ENCODE measurements around the gene AKR7A3. TPM values are rescaled to one million over a fixed set of nuclear protein-coding genes. Genes with fewer than 3 reads are reported as not detected.
"Not testable (repeated sequence)": the region's sequence is repeated elsewhere in the genome, so short reads cannot be mapped to it uniquely, and the experiment has no call there.

Gene AKR7A3
- total and polyA plus RNA-seq, 7 donors: 0.71 to 110 (median 1.9) TPM

- TF ChIP-seq POLR2A (IDR thresholded peaks at IDR 0.05): no peak
- no peaks in the 10 kb centered on the region for H3K27me3 ChIP-seq
- DNase-seq: no peak
- H3K4me3 ChIP-seq: no peak overlapping the region
- 94 to 96% methylated on average over 5 of the region's 5 CpGs for WGBS, 2 donors
- no peaks in the 10 kb centered on the region for H3K4me1 ChIP-seq
- intact Hi-C loops (cut with DNase I): no loop called here
- H3K27ac ChIP-seq: no peak overlapping the region
- peaks cover 0 to 31% (median 22%) of the 10 kb centered on the region in 4 donors for H3K36me3 ChIP-seq
- H3K9me3 ChIP-seq: no peaks in the 10 kb centered on the region
Observed at GRCh38 chr1:19262744-19263143, 25.8 kb downstream of the AKR7A3 start.

DNA sequence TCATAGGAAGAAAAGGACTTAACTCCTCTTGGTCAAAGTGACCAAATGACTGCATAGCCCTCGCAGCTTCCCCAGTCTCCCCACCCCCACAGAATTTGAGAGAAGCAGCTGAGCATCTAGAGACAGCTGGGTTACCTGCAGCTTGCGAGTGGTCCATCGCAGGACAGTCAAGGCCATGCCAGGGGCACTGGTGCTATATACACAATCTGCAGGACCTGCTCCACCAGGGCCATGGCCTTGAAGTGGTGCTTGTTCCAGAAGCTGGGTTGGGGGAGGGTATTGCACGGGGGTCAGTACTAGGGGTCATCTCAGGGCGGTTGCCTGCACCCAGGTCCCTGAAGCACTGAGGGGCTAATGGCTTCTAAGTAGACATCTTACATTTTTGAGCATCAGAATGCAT, 26.5 kb downstream of the AKR7A3 start:
- peaks cover 0 to 38% (median 27%) of the 10 kb centered on the region in 4 donors for H3K36me3 ChIP-seq
- H3K9me3 ChIP-seq: no peaks in the 10 kb centered on the region
- intact Hi-C loops (cut with DNase I): no loop called here
- TF ChIP-seq EP300 (IDR thresholded peaks at IDR 0.05) (no peak), POLR2A (IDR thresholded peaks at IDR 0.05) (no peak), POLR2AphosphoS5 (IDR thresholded peaks at IDR 0.05) (no peak)
- TF ChIP-seq, protein P1, sequence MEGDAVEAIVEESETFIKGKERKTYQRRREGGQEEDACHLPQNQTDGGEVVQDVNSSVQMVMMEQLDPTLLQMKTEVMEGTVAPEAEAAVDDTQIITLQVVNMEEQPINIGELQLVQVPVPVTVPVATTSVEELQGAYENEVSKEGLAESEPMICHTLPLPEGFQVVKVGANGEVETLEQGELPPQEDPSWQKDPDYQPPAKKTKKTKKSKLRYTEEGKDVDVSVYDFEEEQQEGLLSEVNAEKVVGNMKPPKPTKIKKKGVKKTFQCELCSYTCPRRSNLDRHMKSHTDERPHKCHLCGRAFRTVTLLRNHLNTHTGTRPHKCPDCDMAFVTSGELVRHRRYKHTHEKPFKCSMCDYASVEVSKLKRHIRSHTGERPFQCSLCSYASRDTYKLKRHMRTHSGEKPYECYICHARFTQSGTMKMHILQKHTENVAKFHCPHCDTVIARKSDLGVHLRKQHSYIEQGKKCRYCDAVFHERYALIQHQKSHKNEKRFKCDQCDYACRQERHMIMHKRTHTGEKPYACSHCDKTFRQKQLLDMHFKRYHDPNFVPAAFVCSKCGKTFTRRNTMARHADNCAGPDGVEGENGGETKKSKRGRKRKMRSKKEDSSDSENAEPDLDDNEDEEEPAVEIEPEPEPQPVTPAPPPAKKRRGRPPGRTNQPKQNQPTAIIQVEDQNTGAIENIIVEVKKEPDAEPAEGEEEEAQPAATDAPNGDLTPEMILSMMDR (IDR thresholded peaks at IDR 0.05): no peak
- no peaks in the 10 kb centered on the region for H3K4me1 ChIP-seq
- H3K27ac ChIP-seq: no peak overlapping the region
- no peak overlapping the region for H3K4me3 ChIP-seq
- 85 to 87% methylated on average over 5 of the region's 5 CpGs for WGBS, 2 donors
- no peak for DNase-seq
- H3K27me3 ChIP-seq: no peaks in the 10 kb centered on the region

DNA sequence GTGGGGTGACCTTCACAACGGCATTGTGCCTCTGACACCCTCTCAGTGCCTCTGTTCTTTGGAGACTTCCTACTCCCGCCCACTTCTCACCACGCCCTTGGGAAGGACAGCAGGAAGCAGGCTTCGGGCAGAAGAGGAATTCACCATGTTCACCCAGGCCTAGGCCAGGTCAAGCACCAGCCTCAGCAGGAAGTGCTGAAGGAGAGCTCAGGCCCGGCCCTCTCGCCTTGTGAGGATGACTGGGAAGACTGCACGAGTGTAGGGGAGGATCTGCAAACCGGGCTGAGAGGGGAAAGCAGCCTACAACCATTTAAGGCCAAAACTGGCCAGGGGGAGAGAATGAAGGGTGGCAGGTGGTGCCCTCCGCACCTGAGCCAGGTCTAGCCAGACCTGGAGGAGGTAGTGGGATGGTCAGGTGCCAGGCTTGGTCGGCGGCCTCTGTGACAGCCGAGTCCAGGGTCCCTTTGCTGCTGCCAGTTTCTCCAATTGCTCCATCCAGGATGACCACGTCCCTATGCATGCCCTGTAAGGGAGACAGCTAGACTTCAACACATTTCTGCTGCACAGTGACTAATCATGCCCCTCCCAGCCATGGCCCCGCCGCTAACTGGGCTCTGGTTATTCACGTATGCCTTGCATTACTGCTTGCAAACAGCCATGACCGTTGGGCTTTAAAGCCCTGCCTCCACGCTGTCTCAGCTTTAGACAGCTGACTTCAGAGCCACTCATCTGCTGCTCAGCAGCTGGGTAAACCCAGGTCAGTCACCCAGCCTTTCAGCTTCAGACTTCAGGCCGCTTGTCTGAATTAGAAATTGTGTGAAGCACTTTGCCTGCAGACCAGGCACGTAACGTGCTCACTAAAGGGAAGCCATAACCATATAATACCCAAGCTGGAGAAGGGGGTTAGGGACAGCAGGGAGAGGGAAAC, 28.1 kb downstream of the AKR7A3 start:
- H3K27me3 ChIP-seq: no peaks in the 10 kb centered on the region
- intact Hi-C loops (cut with DNase I): no loop called here
- WGBS, 2 donors: 54 to 77% methylated on average over 21 of the region's 21 CpGs

GRCh38 chr1:19258353-19258752, 30.2 kb downstream of the AKR7A3 start:
- no peak for DNase-seq
- Histone ChIP-seq H3K9me3 (no peaks in the 10 kb centered on the region), H3K36me3 (peaks cover 0 to 61% (median 35%) of the 10 kb centered on the region in 4 donors), H3K27ac (no peak overlapping the region), H3K27me3 (no peaks in the 10 kb centered on the region), H3K4me1 (peaks cover 0 to 11% (median 7%) of the 10 kb centered on the region in 4 donors), H3K4me3 (no peak overlapping the region)
- WGBS, 2 donors: 88 to 97% methylated on average over 10 of the region's 10 CpGs
- intact Hi-C loops (cut with DNase I): no loop called here
- TF ChIP-seq, protein P1 (IDR thresholded peaks at IDR 0.05): no peak
- TF ChIP-seq POLR2A (IDR thresholded peaks at IDR 0.05) (no peak), POLR2AphosphoS5 (IDR thresholded peaks at IDR 0.05) (no peak), EP300 (IDR thresholded peaks at IDR 0.05) (no peak)

More for the DNA sequence above, 28.1 kb downstream of the AKR7A3 start:
- H3K27ac ChIP-seq: no peak overlapping the region
- H3K36me3 ChIP-seq: peaks cover 0 to 54% (median 33%) of the 10 kb centered on the region in 4 donors
- TF ChIP-seq, protein P1 (IDR thresholded peaks at IDR 0.05): no peak
- TF ChIP-seq POLR2AphosphoS5 (IDR thresholded peaks at IDR 0.05) (no peak), EP300 (IDR thresholded peaks at IDR 0.05) (no peak), POLR2A (IDR thresholded peaks at IDR 0.05) (no peak)
- no peak overlapping the region for H3K4me3 ChIP-seq
- H3K9me3 ChIP-seq: no peaks in the 10 kb centered on the region
- DNase-seq: no peak
- no peaks in the 10 kb centered on the region for H3K4me1 ChIP-seq

GRCh38 chr1:19257178-19257914, 31.2 kb downstream of the AKR7A3 start:
- TF ChIP-seq, protein P1 (IDR thresholded peaks at IDR 0.05): no peak
- TF ChIP-seq EP300 (IDR thresholded peaks at IDR 0.05) (no peak), POLR2A (IDR thresholded peaks at IDR 0.05) (no peak), POLR2AphosphoS5 (IDR thresholded peaks at IDR 0.05) (no peak)
- Histone ChIP-seq H3K4me3 (no peak overlapping the region), H3K27me3 (no peaks in the 10 kb centered on the region), H3K27ac (no peak overlapping the region), H3K4me1 (peaks cover 0 to 21% (median 17%) of the 10 kb centered on the region in 4 donors), H3K36me3 (peaks cover 0 to 61% (median 35%) of the 10 kb centered on the region in 4 donors), H3K9me3 (no peaks in the 10 kb centered on the region)
- 82 to 83% methylated on average over 15 of the region's 15 CpGs for WGBS, 2 donors
- no peak for DNase-seq
- intact Hi-C loops (cut with DNase I): no loop called here

GRCh38 chr1:19256301-19256700, 32.3 kb downstream of the AKR7A3 start:
- Histone ChIP-seq H3K4me1 (peaks cover 0 to 27% (median 20%) of the 10 kb centered on the region in 4 donors), H3K36me3 (peaks cover 0 to 61% (median 35%) of the 10 kb centered on the region in 4 donors)
- H3K27me3 ChIP-seq; H3K9me3 ChIP-seq; DNase-seq; intact Hi-C loops (cut with DNase I); H3K4me3 ChIP-seq; H3K27ac ChIP-seq: not testable (repeated sequence)
- WGBS, 2 donors: 93 to 94% methylated on average over 5 of the region's 5 CpGs
